Measurements from ENCODE around the gene ABHD2.

Gene ABHD2

DNA sequence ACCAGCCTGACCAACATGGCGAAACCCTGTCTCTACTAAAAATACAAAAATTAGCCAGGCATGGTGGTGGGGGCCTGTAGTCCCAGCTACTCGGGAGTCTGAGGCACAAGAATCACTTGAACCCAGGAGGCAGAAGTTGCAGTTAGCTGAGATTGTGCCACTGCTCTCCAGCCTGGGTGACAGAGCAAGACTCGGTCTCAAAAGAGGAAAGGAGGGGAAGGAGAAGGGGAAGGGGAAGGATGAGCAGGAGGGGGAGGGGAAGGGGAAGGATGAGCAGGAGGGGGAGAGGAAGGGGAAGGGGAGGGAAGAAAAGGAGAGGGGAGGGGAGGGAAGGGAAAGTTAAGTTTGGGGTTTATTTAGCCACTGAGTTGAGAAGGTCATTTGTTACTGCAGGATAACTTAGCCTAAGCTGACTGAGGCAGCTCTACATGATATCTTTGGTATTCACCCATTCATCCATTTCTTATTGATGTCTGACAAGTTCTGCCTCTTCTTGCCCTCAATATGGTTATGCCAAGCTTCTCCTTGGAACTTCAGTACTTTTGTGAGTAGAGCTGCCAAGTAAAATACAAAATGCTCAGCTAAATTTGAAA lies 15.9 kb upstream of the ABHD2 start:
- Histone ChIP-seq H3K4me1 (ENCODE audit: insufficient read depth, low read length) (no peaks in the 10 kb centered on the region), H3K79me2 (ENCODE audit: insufficient read depth, low read length) (no peaks in the 10 kb centered on the region), H3K9ac (ENCODE audit: low read depth, low read length) (no peak overlapping the region), H3K4me3 (ENCODE audit: low read depth in 1 of 2, low read length in 2 of 2) (no peak overlapping the region), H4K20me1 (ENCODE audit: insufficient read depth, low read length) (no peaks in the 10 kb centered on the region), H2AFZ (ENCODE audit: low read depth, low read length) (no peak overlapping the region), H3K9me3 (ENCODE audit: insufficient read depth, low read length, severe bottlenecking) (peaks cover 7% of the 10 kb centered on the region), H3K27me3 (ENCODE audit: insufficient read depth, low read length, poor library complexity) (no peaks in the 10 kb centered on the region), H3K36me3 (ENCODE audit: insufficient read depth, low read length) (no peaks in the 10 kb centered on the region), H3K4me2 (ENCODE audit: insufficient read depth, low read length) (no peak overlapping the region), H3K27ac (ENCODE audit: low read length) (no peak overlapping the region)
- DNase-seq (no peak), ATAC-seq (ENCODE audit: insufficient read depth, low read depth) (no peak)
- TF ChIP-seq, protein P1, sequence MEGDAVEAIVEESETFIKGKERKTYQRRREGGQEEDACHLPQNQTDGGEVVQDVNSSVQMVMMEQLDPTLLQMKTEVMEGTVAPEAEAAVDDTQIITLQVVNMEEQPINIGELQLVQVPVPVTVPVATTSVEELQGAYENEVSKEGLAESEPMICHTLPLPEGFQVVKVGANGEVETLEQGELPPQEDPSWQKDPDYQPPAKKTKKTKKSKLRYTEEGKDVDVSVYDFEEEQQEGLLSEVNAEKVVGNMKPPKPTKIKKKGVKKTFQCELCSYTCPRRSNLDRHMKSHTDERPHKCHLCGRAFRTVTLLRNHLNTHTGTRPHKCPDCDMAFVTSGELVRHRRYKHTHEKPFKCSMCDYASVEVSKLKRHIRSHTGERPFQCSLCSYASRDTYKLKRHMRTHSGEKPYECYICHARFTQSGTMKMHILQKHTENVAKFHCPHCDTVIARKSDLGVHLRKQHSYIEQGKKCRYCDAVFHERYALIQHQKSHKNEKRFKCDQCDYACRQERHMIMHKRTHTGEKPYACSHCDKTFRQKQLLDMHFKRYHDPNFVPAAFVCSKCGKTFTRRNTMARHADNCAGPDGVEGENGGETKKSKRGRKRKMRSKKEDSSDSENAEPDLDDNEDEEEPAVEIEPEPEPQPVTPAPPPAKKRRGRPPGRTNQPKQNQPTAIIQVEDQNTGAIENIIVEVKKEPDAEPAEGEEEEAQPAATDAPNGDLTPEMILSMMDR (IDR thresholded peaks at IDR 0.05; ENCODE audit: borderline replicate concordance, extremely low read depth, low read length, poor library complexity, severe bottlenecking): no peak
- TF ChIP-seq EZH2 (IDR thresholded peaks at IDR 0.05; ENCODE audit: borderline replicate concordance, low read depth, low read length, severe bottlenecking): no peak

DNA sequence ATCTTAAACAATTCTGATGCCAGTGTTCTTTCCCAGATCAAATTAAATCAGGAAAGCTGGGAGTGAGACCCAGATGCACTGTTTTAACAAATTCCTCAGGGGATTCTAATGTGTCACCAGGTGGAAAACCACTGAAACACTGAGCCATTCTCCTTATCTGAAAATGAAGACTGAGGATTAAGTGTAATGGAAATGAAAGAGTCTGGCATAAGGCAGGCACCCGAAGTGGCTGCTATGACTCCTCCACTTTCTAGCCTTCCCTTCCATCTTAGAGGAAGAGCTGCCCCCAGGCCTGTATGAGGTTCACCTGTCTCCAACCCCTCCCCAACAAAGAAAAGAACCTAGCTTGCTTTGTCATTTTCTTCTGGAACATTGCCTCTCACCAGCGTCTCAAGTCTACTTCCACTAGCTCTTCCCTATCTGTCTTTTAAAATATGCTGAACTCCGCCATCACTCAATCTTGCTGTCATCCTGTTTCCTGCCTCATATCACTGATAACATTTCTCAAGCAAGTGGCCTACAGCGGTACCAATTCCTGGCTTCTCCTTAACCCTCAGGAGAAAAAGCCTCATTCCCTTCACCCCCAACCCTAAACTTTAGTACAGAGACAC lies 13.7 kb upstream of the ABHD2 start:
- Histone ChIP-seq H3K27ac (ENCODE audit: low read length) (no peak overlapping the region), H4K20me1 (ENCODE audit: insufficient read depth, low read length) (no peaks in the 10 kb centered on the region)
- ATAC-seq (ENCODE audit: insufficient read depth, low read depth): no peak

DNA sequence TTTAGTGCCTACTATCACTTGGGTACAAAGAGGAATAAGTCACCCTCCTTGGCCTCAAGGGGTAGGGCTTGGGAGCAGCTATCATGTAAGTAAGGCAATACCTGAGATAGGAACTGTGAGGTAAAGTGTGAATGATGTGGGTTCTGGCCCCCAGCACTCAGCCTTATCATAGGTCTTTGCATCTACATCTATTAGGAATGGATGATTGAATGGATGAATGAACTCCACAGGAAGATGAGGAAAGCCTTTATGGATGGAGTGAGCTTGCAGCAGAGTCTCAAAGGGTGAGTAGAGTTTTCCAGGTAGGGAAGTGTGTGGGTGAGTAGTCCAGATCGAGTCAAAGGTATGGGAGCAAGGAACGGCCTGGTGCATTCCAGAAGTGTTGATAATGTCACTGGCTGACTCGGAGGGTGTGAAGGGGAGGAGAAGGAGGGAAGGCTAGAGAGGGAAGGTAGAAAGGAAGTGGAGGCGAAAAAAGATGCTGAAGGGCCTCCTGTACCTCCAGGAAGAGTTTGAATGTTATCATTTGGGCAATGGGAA lies 13.1 kb upstream of the ABHD2 start:
- no peak for ATAC-seq (ENCODE audit: insufficient read depth, low read depth)
- no peak for DNase-seq
- no peak overlapping the region for H3K4me3 ChIP-seq (ENCODE audit: low read depth in 1 of 2, low read length in 2 of 2)

More for the DNA sequence above, 13.7 kb upstream of the ABHD2 start:
- Histone ChIP-seq H3K79me2 (ENCODE audit: insufficient read depth, low read length) (no peaks in the 10 kb centered on the region), H3K4me1 (ENCODE audit: insufficient read depth, low read length) (no peaks in the 10 kb centered on the region), H2AFZ (ENCODE audit: low read depth, low read length) (no peak overlapping the region), H3K4me2 (ENCODE audit: insufficient read depth, low read length) (no peak overlapping the region), H3K9ac (ENCODE audit: low read depth, low read length) (no peak overlapping the region), H3K27me3 (ENCODE audit: insufficient read depth, low read length, poor library complexity) (no peaks in the 10 kb centered on the region), H3K9me3 (ENCODE audit: insufficient read depth, low read length, severe bottlenecking) (no peaks in the 10 kb centered on the region), H3K36me3 (ENCODE audit: insufficient read depth, low read length) (no peaks in the 10 kb centered on the region), H3K4me3 (ENCODE audit: low read depth in 1 of 2, low read length in 2 of 2) (no peak overlapping the region)
- TF ChIP-seq, protein P1 (IDR thresholded peaks at IDR 0.05; ENCODE audit: borderline replicate concordance, extremely low read depth, low read length, poor library complexity, severe bottlenecking): no peak
- TF ChIP-seq EZH2 (IDR thresholded peaks at IDR 0.05; ENCODE audit: borderline replicate concordance, low read depth, low read length, severe bottlenecking): no peak
- DNase-seq: no peak

More for the DNA sequence above, 13.1 kb upstream of the ABHD2 start:
- Histone ChIP-seq H3K79me2 (ENCODE audit: insufficient read depth, low read length) (no peaks in the 10 kb centered on the region), H3K4me2 (ENCODE audit: insufficient read depth, low read length) (no peak overlapping the region), H3K36me3 (ENCODE audit: insufficient read depth, low read length) (no peaks in the 10 kb centered on the region), H2AFZ (ENCODE audit: low read depth, low read length) (no peak overlapping the region), H4K20me1 (ENCODE audit: insufficient read depth, low read length) (no peaks in the 10 kb centered on the region), H3K27me3 (ENCODE audit: insufficient read depth, low read length, poor library complexity) (no peaks in the 10 kb centered on the region), H3K4me1 (ENCODE audit: insufficient read depth, low read length) (no peaks in the 10 kb centered on the region), H3K9me3 (ENCODE audit: insufficient read depth, low read length, severe bottlenecking) (no peaks in the 10 kb centered on the region), H3K27ac (ENCODE audit: low read length) (no peak overlapping the region), H3K9ac (ENCODE audit: low read depth, low read length) (no peak overlapping the region)
- TF ChIP-seq, protein P1 (IDR thresholded peaks at IDR 0.05; ENCODE audit: borderline replicate concordance, extremely low read depth, low read length, poor library complexity, severe bottlenecking): no peak
- TF ChIP-seq EZH2 (IDR thresholded peaks at IDR 0.05; ENCODE audit: borderline replicate concordance, low read depth, low read length, severe bottlenecking): no peak

All from DND-41 (cell line).